ENCODE results near the gene LINS1.

GRCh38 chr15:100602064-100602822 lies at the start of gene LINS1, which contains the start of gene ASB7:
- TF ChIP-seq CTCF (IDR thresholded peaks at IDR 0.05): peak in 2 of 3 experiments; percentile 5 to 19
- TF ChIP-seq POLR2A (IDR thresholded peaks at IDR 0.05): no peak
